HG03575 (cell line): ENCODE results near the gene XYLT1.

Source experiments
- ATAC-seq: cut with Tn5 transposase; IDR thresholded peaks from one replicate; pipeline ENCODE4 v1.9.1; 2021; ENCODE audit not compliant: unreplicated experiment, insufficient number of reproducible peaks, low FRiP score; ENCODE audit errors: extremely low read depth

Gene XYLT1

DNA sequence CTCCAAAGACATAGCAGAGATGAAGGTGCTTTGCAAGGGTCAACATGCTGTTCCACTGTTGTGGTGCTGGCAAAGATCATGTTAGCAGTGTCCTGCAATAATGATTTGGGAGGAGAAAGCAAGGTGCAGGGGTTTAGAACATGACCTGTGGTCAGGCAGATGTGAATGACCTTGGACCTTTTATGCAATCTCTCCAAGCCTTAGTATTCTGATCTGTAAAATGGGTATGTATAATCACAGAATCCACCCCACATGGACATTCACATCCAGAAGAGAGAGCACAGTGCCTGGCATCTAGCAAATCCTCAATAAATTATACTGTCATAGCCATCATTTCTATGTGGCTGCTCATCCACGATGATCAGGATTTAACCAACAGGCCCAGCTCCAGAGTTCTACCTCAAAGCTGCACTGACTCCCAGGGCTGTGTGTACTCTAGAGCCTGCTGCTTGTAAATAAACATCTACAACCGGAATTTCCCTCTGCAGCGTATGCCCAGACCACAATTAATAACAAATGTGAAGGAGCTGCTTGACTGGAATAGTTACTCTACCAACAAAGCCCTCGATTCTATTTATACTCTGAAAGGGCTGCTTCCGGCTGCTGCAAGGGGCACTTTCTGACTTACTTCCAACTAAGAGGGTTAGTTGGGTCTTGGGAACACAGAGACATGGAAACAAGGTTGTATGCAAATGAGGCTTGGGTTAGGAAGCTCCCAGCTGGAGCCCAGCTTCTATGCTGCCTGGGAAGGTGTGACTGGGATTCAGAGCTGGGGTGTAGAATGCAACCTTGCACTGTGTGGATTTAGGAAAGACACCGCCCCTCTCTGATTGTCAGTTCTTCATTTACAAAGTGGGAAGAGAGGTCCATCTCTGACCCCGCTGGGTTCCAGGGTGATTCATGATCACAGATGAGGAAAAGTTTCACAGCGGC is 265.2 kb downstream of the XYLT1 start:
- no peak for ATAC-seq

DNA sequence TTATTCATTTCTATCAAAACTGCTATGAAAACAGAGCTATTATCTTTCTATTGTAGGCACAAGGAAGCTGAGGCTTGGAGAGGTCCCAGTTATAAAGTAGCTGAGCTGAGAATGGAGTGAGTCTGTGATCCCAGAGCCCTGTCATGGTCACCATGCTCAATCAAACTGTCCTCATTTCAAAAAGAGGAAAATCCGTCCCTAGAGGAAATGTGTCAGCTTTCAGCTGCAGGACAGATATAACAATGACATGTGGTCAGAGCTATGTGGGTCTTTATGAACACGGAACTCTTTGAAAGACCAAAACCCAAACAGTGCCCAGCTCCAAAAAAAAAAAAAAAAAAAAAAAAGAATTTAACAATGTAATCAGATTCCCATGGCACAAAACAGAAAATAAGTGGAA is 266.1 kb downstream of the XYLT1 start:
- ATAC-seq, result no peak

DNA sequence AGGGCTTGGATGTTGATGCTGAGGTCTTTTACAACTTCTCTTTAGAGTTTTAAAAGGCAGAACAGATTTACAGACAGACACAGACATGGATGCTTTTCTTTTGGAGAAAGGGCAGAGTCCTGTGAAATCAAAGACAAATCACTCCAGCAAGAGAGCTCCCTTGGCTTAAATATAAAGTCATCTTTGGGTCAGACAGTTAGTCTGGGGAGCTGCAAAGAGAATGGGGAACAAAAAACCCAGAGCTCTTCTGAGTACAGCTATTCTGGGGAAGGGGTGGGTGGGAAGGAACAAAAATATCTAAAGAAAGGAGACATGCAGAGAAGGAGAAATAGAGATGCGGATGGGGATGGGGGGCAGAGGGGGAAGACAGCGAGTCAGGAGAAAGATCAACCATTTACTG is 266.6 kb downstream of the XYLT1 start:
- ATAC-seq, result no peak

DNA sequence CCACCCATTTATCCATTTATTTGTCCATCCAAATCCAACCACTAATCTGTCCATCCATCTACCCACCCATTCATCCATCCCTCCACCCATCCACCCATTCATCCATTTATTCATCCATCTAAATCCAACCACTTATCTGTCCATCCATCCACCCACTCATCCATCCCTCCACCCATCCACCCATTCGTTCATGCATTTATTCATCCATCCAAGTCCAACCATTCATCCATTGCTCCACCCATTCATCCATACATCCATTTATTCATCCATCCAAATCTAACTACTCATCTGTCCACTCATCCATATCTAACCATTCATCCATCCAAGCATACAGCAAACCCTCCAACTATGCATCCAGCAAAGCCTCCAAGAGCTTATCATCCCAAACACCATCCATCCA is 267.3 kb downstream of the XYLT1 start:
- ATAC-seq, result no peak

DNA sequence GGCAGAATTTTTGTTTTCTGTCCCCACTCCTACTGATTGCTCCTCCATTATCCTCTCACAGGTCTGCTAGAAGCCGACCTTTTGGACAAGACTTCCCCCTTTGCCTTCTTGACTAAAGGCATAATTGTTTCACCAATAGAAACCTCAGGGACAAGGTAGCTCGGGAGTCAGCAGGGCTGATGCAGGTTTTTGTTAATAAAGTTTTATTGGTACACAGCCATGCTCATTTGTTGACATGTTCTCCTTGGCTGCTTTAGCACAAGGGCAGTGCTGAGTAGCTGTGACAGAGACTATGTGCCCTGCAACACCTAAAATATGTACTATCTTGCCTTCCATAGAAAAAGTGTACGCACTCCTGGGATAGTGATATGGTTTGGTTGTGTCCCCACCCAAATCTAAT is 271.6 kb downstream of the XYLT1 start:
- ATAC-seq, result no peak

DNA sequence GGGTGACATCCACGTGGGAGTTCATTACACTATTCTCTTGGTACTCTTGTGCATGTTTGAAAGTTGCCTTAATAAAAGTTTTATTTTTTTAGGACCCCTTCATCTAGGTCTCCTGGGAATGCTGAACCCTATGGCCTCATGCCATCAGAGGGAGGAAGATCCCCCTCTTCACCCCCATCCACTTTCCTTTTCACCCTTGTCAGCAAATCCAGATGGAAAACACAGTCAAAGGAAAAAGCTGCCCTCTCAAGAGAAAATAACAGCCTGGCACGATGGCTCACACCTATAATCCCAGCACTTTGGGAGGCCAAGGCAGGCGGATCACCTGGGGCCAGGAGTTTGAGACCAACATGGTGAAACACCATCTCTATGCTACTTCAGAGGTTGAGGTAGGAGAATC is 274.2 kb downstream of the XYLT1 start:
- no peak for ATAC-seq

DNA sequence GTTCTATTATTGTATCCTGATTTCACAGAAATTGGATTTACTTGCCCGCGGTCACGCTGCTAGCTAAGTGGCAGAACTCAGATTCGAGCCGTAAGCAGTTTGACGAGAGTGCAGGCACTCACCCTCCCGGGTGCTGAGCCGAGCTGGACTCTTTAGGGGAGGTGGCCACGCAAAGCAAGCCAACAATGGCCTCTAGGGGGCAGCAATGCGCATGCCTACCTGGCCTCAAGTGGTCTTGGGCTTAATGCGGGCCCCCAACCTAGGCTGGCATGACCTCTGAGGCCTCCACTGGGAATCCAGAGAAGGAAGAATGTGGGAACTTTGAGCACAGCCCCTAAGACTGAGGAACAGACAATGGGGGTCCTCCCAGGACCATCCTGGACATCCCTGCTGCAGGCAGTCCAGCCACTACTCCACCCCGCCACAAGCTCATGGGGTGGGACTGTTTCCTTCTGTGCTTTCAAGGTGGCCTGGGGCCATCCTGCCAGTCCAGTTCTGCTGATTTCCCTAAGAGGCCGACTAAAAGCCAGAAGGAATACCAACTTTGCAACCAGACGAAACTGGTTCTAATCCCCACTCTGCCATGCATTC is 276.5 kb downstream of the XYLT1 start:
- ATAC-seq, result no peak

DNA sequence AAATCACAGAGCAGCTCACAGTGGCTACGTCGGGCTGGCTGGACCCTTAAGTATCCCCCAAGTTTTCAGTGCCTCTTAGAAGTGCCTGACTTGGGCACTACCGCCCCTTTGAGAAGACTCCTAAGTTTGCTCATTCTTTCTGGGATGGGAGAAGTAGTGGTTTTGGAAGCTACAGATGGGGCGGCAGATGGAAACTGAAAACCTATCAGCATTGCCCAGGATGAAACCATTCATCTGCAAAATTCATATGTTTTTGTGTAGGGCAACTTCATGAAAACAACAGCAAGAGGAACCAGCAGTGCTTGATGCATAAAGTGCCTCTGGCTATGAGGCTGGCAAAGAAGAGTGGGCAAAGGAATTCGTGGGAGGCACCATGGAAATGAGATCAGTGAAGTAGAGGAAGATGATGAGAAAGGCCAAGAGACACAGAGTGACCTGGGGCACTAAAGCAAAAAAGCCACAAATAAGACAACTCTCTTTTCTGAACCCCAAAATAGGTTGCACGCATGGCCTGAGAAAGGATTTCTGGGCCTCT is 277.1 kb downstream of the XYLT1 start:
- ATAC-seq, result no peak

DNA sequence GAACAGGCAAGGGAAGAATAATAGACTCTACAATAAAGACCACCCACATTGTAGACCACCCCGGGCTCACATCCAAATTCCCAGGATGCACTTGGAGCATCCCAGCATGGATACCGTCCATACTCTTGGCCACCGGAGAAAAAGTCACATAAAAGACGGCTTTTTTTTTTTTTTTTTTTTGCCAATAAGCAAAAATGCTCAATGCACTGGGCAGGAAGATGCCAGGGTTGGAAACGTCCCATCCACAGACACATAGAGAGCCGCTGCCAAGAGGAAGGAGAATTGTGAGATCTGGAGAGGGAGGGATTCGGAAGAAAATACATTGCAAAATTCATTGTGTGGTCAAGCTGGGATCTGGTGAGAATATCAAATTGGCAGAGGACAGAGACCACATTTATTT is 286.7 kb downstream of the XYLT1 start:
- no peak for ATAC-seq

DNA sequence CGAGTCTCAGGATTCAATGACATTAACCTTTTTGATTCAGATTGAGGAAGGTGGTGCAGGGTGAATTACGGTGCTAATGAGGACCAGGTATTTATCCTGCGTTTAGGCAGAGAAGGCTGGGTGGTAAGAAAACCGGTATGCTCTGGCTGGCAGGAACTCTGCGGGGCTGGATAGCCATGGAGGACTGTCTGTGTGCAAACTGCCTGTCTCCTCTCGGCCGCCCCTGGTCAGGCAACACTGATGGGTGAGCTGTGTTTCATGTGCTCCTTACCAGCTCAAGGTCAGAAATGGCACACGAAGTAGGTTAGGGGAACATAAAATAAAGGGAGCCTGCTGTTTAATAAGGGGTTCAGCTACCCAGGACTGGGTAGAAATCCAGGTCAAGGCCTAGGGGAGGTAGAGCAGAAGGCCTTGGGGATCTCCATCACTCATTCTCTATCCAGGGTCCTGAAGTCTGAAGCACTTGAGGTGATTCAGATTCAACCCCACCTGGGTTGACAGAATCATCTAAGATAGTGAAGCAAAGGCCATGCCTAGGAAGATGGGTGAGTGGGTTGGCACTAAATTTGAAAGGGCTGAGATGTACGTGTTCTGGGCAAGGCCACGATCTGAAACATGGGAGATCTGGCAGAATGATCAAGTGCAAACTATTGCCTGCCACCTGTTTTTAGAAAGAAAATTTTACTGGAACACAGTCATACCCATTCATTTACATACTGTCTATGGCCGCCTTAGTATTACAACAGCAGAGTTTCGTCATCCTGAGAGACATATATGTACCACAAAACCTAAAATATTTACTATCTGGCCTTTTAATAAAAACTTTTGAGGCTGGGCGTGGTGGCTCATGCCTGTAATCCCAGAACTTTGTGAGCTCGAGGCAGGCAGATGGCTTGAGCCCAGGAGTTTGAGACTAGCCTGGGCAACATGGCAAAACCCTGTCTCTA is 292.5 kb downstream of the XYLT1 start:
- ATAC-seq, result no peak

DNA sequence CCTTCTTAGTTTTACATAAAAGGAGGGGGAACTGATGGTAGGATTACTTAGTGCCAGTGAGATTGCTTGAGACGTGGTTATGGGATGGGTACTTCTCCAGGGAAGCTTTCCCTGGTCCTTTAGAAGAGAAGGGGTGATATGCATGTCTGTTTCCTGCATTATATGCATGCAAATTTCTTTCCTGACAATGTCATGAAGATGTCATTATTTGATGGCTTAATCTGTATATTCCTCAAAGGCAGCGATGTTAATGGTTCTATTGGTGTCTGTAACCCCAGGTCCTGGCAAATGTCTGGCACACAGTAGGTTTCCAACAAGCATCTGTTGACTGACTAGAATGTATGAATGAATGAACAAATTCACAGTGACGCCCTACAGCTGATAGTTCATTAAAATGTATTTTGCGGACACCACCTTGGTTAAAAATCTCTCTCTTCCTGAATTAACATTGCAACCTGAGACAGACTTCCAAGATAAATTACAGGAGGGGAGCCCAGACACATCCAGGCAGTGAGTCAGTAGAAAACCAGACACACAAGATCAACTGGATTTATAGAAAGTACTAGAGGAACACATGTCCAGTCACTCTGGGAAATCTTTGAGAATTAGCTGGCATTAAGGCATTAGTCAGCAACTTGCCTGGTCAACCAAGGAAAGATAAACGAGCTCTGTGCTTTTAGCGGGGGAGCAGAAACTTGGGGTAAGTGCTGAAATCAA is 293.4 kb downstream of the XYLT1 start:
- ATAC-seq, result no peak

DNA sequence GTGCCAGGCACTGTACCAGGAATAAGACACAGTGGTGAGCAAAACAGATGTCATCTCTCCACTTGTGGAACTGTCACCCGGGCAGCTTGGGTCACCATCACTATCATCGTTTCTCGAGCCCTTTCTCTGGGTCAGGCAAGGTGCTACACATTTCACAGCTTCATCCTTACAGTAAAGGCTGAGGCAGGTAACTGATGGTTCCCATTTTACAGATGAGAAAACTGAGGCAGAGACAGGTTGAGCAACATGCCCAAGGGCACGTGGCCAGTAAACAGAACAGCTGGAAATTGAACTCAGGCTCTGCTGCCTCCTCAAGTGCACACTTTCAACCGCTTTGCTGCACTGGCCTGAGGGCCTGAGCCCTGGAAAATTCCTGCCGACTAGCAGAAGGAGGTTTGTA is 294.6 kb downstream of the XYLT1 start:
- no peak for ATAC-seq

DNA sequence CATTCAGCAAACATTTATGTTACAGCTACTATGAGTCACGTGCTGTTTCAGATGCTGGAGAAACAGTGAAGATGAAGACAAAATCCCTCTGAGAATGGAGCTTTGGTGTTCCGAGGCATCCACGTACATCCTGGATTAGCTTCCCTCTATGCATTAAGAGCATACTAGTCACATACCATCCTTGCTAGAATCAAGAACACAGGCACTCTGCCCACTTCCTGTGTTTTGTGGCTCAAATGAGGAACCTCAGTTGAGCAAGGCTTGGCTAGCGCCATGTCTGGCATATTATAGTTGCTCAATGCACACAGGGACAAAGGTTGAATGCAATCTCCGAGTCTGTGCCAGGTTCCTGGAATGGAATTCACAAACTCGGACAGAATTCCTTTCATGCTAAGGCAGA is 297.5 kb downstream of the XYLT1 start:
- no peak for ATAC-seq

DNA sequence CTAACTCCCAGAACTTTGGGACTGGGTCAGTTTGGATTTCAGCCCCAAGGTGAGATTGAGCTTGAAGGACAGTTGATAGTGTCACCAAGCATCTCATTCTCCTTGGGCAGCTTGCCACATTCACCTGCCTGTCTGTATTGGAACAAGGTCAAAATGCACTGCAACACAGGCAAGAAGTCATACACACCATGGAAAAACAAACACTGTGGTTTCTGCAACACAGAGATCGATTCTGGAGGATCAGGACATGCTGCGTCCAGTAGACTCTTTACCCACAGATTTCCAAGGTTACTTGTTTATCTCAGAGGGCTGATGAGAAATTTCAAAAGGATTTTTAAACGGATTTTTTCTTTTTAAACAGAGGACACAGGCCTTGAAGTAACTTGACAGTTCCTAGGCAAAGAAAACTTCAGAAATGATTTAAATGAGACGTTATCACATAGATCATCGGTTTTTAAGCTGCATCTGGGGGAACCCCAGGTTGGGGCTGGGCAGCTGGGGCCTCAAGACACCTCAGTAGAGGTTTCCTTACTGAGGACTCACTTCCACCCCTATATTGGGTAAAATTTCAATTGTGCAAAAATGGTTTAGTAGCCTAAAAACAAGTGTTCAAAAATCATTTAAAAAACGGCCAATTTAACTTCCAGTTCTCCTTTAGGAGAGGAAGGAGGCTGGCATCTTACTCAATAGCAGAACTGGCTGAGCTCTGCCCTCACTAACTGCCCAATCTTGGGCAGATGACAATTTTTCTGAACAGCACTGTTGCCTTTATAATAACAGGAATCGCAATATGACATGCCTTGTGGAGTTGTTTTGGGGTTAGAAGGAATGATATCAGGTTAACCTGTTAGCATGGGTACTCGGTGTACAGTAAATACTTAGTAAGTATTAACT is 299.3 kb downstream of the XYLT1 start:
- ATAC-seq, result no peak

DNA sequence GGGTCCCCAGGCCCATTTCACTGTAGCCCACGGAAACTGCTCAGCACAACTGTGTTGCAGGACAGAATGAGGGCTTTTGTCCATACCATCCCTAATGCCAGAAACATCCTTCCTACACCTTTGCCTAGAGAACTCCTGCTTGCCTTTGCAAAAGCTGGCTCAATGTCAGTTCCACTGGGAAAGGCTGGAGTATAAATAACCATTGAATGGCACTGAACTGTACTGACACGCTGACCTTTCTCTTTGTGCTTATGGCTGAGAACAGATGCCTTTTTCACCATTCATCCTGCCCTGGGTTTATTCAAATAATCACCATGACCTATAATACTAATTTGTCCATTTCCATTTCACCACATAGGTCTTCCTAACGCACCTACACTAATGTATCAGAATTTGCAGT is 300.3 kb downstream of the XYLT1 start:
- ATAC-seq, result no peak

DNA sequence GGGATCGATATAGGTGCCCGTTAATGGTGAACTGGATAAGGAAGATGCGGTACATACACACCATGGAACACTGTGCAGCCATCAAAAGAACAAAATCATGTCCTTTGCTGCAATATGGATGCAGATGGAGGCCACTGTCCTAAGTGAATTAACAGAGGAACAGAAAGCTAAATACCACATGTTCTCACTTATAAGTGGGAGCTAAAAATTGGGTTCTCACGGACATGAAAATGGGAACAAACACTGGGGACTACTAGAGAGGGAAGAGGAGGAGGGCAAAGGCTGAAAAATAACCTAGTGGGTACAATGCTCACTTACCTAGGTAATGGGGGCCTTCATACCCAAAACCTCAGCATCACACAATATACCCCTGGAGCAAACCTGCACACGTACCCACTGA is 302.6 kb downstream of the XYLT1 start:
- ATAC-seq, result no peak

DNA sequence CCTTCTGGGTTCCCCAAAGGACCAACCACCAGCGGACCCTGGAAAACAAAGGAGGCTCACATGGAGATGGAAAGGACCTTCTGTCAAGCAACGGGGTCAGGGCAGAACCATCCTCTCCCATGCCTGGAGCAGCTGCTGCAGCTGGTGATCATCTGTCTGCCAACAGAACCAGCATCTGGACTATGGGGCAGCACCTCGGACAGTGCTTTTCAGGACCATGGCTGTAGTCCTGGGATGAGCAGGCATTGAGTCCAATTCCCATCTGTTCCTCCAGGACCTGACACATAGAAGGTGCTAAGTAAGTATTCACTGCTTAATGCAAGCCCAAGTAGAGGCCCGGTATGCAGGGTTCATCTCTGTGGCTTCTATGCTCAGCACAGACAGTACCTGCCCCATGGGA is 304.7 kb downstream of the XYLT1 start:
- ATAC-seq, result no peak

DNA sequence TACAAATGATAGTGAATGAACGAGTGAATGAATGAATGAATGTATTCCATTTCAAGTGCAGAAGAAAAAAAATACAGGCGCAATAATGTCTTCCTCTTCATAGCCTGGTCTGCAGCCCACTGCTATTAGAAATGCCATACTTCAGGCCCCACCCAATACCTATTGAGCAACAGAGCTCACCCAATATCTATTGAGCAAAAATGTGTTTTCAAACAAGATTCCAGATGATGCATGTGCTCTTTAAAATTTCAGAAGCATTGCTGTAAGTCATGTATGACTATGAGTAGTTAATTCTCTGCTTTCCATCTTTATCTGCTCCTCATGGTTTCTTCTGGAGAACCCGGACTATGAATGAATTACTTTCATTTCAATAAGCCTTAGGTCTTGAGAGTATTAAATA is 308.2 kb downstream of the XYLT1 start:
- no peak for ATAC-seq
